Measurements from ENCODE around the gene NDUFAF2. TPM values are rescaled to one million over a fixed set of nuclear protein-coding genes. Genes with fewer than 3 reads are reported as not detected.

Gene NDUFAF2
- total and polyA plus RNA-seq, 2 of the 8 experiments (the other 6 are each of a cell fraction or from before 2014, with no cell fraction given), result 10.7 to 46.5 TPM

DNA sequence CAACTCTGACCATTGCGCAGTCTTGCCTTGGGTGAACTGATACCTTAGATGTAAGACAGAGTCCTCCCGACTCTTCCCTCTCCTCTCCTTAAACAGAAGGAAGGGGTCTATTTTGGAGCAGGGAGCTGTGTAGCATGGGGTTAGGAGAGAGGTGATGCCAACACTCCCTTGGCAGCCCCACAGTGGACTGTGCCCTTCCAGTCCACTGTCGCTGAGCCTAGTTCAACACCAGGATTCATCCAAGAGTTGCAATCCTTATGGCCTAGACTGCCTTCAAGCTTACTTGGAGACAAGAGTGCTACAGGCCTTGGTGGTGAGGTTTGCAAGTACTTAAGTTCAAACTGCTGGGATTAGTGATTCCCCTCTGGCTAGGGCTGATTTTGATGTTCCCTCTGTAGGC, 51.4 kb downstream of the NDUFAF2 start:
- Histone ChIP-seq H3K23ac (ENCODE audit: insufficient read length) (no peak overlapping the region), H3K79me1 (ENCODE audit: low read depth, low read length) (peaks cover 2% of the 10 kb centered on the region; the same call in 1 of the 2 replicates), H3K36me3 (ENCODE audit: control insufficient read depth in 2 of 4, insufficient read depth in 4 of 4, low read length in 3 of 4) (no peaks in the 10 kb centered on the region), H4K20me1 (replicated peaks in 1 of 2; ENCODE audit: control insufficient read depth in 1 of 2, insufficient read depth in 2 of 2, low read length in 2 of 2) (no peaks in the 10 kb centered on the region), H2AFZ (ENCODE audit: low read length) (no peak overlapping the region), H2BK20ac (ENCODE audit: low read length) (no peak overlapping the region), H3K9me3 (ENCODE audit: insufficient read depth in 2 of 2, low read depth in 1 of 2, low read length in 1 of 2) (peaks cover 16 to 17% of the 10 kb centered on the region in 2 experiments; a peak in 3 of 4 replicates), H3K23me2 (ENCODE audit: low read depth, low read length) (no peaks in the 10 kb centered on the region), H3K27me3 (replicated peaks in 1 of 4; ENCODE audit: control insufficient read depth in 3 of 4, extremely low read depth in 1 of 4, insufficient read depth in 3 of 4, low read length in 3 of 4) (no peaks in the 10 kb centered on the region), H2BK120ac (replicated peaks; ENCODE audit: low read depth, low read length) (no peak overlapping the region), H2BK5ac (ENCODE audit: low read depth, low read length) (no peak overlapping the region), H2AK5ac (ENCODE audit: low read depth, low read length) (no peak overlapping the region), H3K4me1 (replicated peaks in 1 of 4; ENCODE audit: control insufficient read depth in 3 of 4, insufficient read depth in 4 of 4, low read length in 3 of 4) (peaks cover 0 to 2% (median 0%) of the 10 kb centered on the region in 4 experiments; a peak in 1 of 7 replicates), H3K9ac (replicated peaks in 1 of 4; ENCODE audit: extremely low read depth in 1 of 4, low read depth in 3 of 4, low read length in 3 of 4) (no peak overlapping the region), H3K56ac (replicated peaks; ENCODE audit: insufficient read length, low read depth, low read length) (no peak overlapping the region), H4K91ac (replicated peaks; ENCODE audit: insufficient read length, low read length) (no peak overlapping the region), H3K27ac (ENCODE audit: low read depth, low read length) (no peak overlapping the region), H3K4me3 (ENCODE audit: extremely low read depth in 1 of 4, insufficient read depth in 2 of 4, low read depth in 3 of 4, low read length in 4 of 4) (no peak overlapping the region), H2BK12ac (ENCODE audit: low read depth, low read length) (no peak overlapping the region), H4K5ac (ENCODE audit: insufficient read length, low read depth, low read length) (no peak overlapping the region), H3K4ac (replicated peaks; ENCODE audit: insufficient read length, low read depth, low read length) (no peak overlapping the region), H3K18ac (ENCODE audit: extremely low read depth, low read length) (no peak overlapping the region), H2BK15ac (ENCODE audit: low read length) (no peak overlapping the region), H3K4me2 (ENCODE audit: insufficient read depth in 1 of 2, low read depth in 2 of 2, low read length in 2 of 2) (no peak overlapping the region), H3K79me2 (ENCODE audit: control insufficient read depth in 1 of 2, insufficient read depth in 2 of 2, low read length in 2 of 2) (peaks cover 0 to 3% of the 10 kb centered on the region in 2 experiments; a peak in 2 of 4 replicates), H3K14ac (ENCODE audit: insufficient read length) (no peak overlapping the region), H4K8ac (ENCODE audit: extremely low read depth, insufficient read depth, low read length) (no peak overlapping the region)
- FAIRE-seq (no peak), DNase-seq (ENCODE audit: low read depth in 1 of 2, low spot score in 2 of 2) (no peak)
- ChIA-PET POLR2A (ENCODE audit: partially characterized antibody) (interaction anchor here (0.7 kb wide), 1 partner anchor 9 kb away, joined by 3 read pairs; no protein-coding TSS in a partner anchor), CTCF (ENCODE audit: partially characterized antibody) (interaction anchor here (0.9 to 3.1 kb wide), 2 partner anchors 14 to 17 kb away, joined by 3 to 12 read pairs; no protein-coding TSS in a partner anchor)
- WGBS, 2 experiments (ENCODE audit: extremely low coverage in 1 of 2, insufficient coverage in 1 of 2, insufficient read length in 1 of 2, insufficient replicate concordance in 2 of 2, low coverage in 1 of 2, low lambda C conversion rate in 2 of 2, missing lambda C conversion rate in 1 of 2), result 57% methylated on average over 3 of the region's 3 CpGs; no CpG with 5 or more reads in 1 of the 2 experiments
- TF ChIP-seq ZNF274 (IDR thresholded peaks at IDR 0.05; ENCODE audit: borderline replicate concordance, extremely low read depth, low read length), result no peak
- no peak for TF ChIP-seq RFX5 (IDR thresholded peaks at IDR 0.05; ENCODE audit: borderline replicate concordance, low read depth, low read length)
- no peak for TF ChIP-seq SRF (IDR thresholded peaks at IDR 0.05; ENCODE audit: low read depth, low read length)
- no peak for TF ChIP-seq SP4 (IDR thresholded peaks at IDR 0.05; ENCODE audit: low read length)
- no peak for TF ChIP-seq NRF1 (IDR thresholded peaks at IDR 0.05; ENCODE audit: low read depth, low read length)
- no peak for TF ChIP-seq CBX8 (IDR thresholded peaks at IDR 0.05; ENCODE audit: borderline replicate concordance, low read depth, low read length)
- TF ChIP-seq KDM1A (IDR thresholded peaks at IDR 0.05; ENCODE audit: borderline replicate concordance, low read length), result no peak
